HCT116 (cell line): ENCODE data around the gene FAM81B. TPM values are rescaled to one million over a fixed set of nuclear protein-coding genes. Genes with fewer than 3 reads are reported as not detected.
A peak's percentile ranks its signal among the peaks of the same experiment; 100 is the strongest.

Experiments used
- ATAC-seq: fragments of 200-7000 bp; cut with Tn5 transposase; 2 replicates; pipeline ENCODE4 v1.9.1; 2020; ENCODE audit warnings: mild to moderate bottlenecking, moderate library complexity
- BruUV-seq: library from RNA; stranded (reverse); fragments of 400-500 nt; replicated peaks from 2 replicates; lab custom pipeline; 2021; lab: Mats Ljungman, UMichigan
- CTCF ChIA-PET: fragments of 300-600 bp; sonication (Branson Sonifier 250); formaldehyde crosslinking; loops from one replicate; lab custom pipeline; 2021; ENCODE audit warnings: antibody characterized with exemption; lab: Charles Lee
- POLR2A ChIA-PET: fragments of 300-600, 350-600 bp; sonication (Branson Sonifier 250); formaldehyde crosslinking; loops from one replicate; lab custom pipeline; 2021; ENCODE audit warnings: antibody characterized with exemption; lab: Charles Lee
- RAD21 ChIA-PET, 2 experiments: fragments of 300-600 bp; sonication (Branson Sonifier 250); formaldehyde crosslinking; loops; one replicate each; lab custom pipeline; 2023; ENCODE audit warnings: low total read pairs in 2 of 2; ENCODE audit not compliant: uncharacterized antibody in 2 of 2, unreplicated experiment in 2 of 2, low non-redundant PET in 1 of 2; lab: Charles Lee
- DNase-seq: peaks from one replicate; pipeline ENCODE4 v3.0.0-alpha.2; 2010; ENCODE audit warnings: low read depth, low spot score
- H2AFZ ChIP-seq: fragments of 200-600 bp; shearing (Covaris generic), sonication (generic); 2 replicates; pipeline ENCODE4 v1.6.1; 2017; ENCODE audit warnings: low read depth, mixed run types, mixed read lengths, antibody characterized with exemption, low read length; ENCODE audit not compliant: poor library complexity, severe bottlenecking
- H3K27ac ChIP-seq: 2 replicates; pipeline ENCODE4 v1.5.1; 2012; ENCODE audit warnings: low read depth, low read length
- H3K27me3 ChIP-seq: fragments of 200-600 bp; sonication (generic); 2 replicates; pipeline ENCODE4 v1.6.1; 2016; ENCODE audit warnings: mixed run types, low read length, mixed read lengths; ENCODE audit not compliant: insufficient read depth
- H3K36me3 ChIP-seq, 2 experiments: fragments of 200-500 bp in 1 of 2; fragments of 200-600 bp in 1 of 2; sonication (Bioruptor generic) in 1 of 2; sonication (generic) in 1 of 2; 2 replicates each; pipeline versions ENCODE4 v1.5.1 to v1.6.1; 2014 to 2016; ENCODE audit warnings: low read length in 2 of 2, inconsistent platforms in 1 of 2, mixed read lengths in 1 of 2, mixed run types in 1 of 2; ENCODE audit not compliant: insufficient read depth in 2 of 2, control insufficient read depth in 1 of 2
- H3K4me1 ChIP-seq, 2 experiments: fragments of 200-600 bp in 1 of 2; sonication (generic) in 1 of 2; 2 replicates each; pipeline versions ENCODE4 v1.5.1 to v1.6.1; 2012 to 2017; ENCODE audit warnings: low read length in 2 of 2, inconsistent platforms in 1 of 2, mild to moderate bottlenecking in 1 of 2, mixed read lengths in 1 of 2, mixed run types in 1 of 2, moderate library complexity in 1 of 2; ENCODE audit not compliant: insufficient read depth in 2 of 2, control insufficient read depth in 1 of 2
- H3K4me2 ChIP-seq: fragments of 200-600 bp; sonication (generic); 2 replicates; pipeline ENCODE4 v1.6.1; 2017; ENCODE audit warnings: mixed run types, low read length, mixed read lengths
- H3K4me3 ChIP-seq, 2 experiments: fragments of 200-600 bp in 1 of 2; sonication (generic) in 1 of 2; replicated peaks in 1 of 2; 2 replicates each; pipeline ENCODE4 v1.5.1; 2011 to 2016; ENCODE audit warnings: low read length in 2 of 2, control low read depth in 1 of 2, low read depth in 1 of 2, mild to moderate bottlenecking in 1 of 2, mixed read lengths in 1 of 2, mixed run types in 1 of 2
- H3K79me2 ChIP-seq: fragments of 200-600 bp; sonication (generic); 2 replicates; pipeline ENCODE4 v1.6.1; 2017; ENCODE audit warnings: mild to moderate bottlenecking, mixed run types, low read length, moderate library complexity, mixed read lengths; ENCODE audit not compliant: insufficient read depth
- H3K9ac ChIP-seq: fragments of 200-600 bp; sonication (generic); 2 replicates; pipeline ENCODE4 v1.6.1; 2016; ENCODE audit warnings: low read length, mixed read lengths
- H3K9me2 ChIP-seq: fragments of 200-600 bp; sonication (generic), shearing (Covaris generic); 2 replicates; pipeline ENCODE4 v1.6.1; 2017; ENCODE audit warnings: mixed run types, mild to moderate bottlenecking, moderate library complexity; ENCODE audit not compliant: insufficient read depth
- H3K9me3 ChIP-seq, 2 experiments: fragments of 200-500 bp in 1 of 2; fragments of 200-600 bp in 1 of 2; sonication (Bioruptor generic) in 1 of 2; sonication (generic) in 1 of 2; 2 replicates each; pipeline ENCODE4 v1.6.1; 2014 to 2017; ENCODE audit warnings: low read length in 2 of 2, mixed read lengths in 2 of 2, inconsistent platforms in 1 of 2, low read depth in 1 of 2, mild to moderate bottlenecking in 1 of 2, mixed run types in 1 of 2, moderate library complexity in 1 of 2; ENCODE audit not compliant: control insufficient read depth in 1 of 2, insufficient read depth in 1 of 2
- H4K20me1 ChIP-seq: fragments of 200-600 bp; sonication (generic), shearing (Covaris generic); 2 replicates; pipeline ENCODE4 v1.6.1; 2017; ENCODE audit warnings: mixed run types, mild to moderate bottlenecking, moderate library complexity; ENCODE audit not compliant: insufficient read depth
- ATF3 ChIP-seq: IDR thresholded peaks from 2 replicates; pipeline ENCODE4 v1.6.1; 2012
- CBX3 ChIP-seq: IDR thresholded peaks from 2 replicates; pipeline ENCODE4 v1.6.1; 2012; ENCODE audit warnings: low read depth
- CTCF ChIP-seq, 3 experiments: fragments of 200-600 bp in 1 of 3; sonication (generic) in 1 of 3; IDR thresholded peaks in 2 of 3; conservative IDR thresholded peaks in 1 of 3; 2 replicates each; pipeline ENCODE4 v1.5.1; 2012 to 2017; ENCODE audit warnings: low read depth in 2 of 3, low read length in 2 of 3, antibody characterized with exemption in 1 of 3, borderline replicate concordance in 1 of 3, control low read depth in 1 of 3, mild to moderate bottlenecking in 1 of 3, mixed read lengths in 1 of 3, mixed run types in 1 of 3, moderate library complexity in 1 of 3; ENCODE audit not compliant: insufficient read depth in 1 of 3
- EGR1 ChIP-seq: IDR thresholded peaks from 2 replicates; pipeline ENCODE4 v1.6.1; 2012; ENCODE audit warnings: low read depth
- EZH2 ChIP-seq: fragments of 200-600 bp; sonication (generic); IDR thresholded peaks from 2 replicates; pipeline ENCODE4 v1.6.1; 2017; ENCODE audit warnings: antibody characterized with exemption, mixed run types
- EZH2phosphoT487 ChIP-seq: fragments of 200-600 bp; IDR thresholded peaks from 2 replicates; pipeline ENCODE4 v1.6.1; 2018; ENCODE audit warnings: antibody characterized with exemption, borderline replicate concordance
- FOSL1 ChIP-seq: IDR thresholded peaks from 2 replicates; pipeline ENCODE4 v1.6.1; 2012; ENCODE audit warnings: low read depth
- MAX ChIP-seq: IDR thresholded peaks from 2 replicates; pipeline ENCODE4 v1.6.1; 2012
- POLR2A ChIP-seq: IDR thresholded peaks from 2 replicates; pipeline ENCODE4 v1.7.0; 2011; ENCODE audit warnings: borderline replicate concordance; ENCODE audit not compliant: insufficient read depth, insufficient read length; ENCODE audit errors: extremely low read depth
- POLR2AphosphoS5 ChIP-seq: IDR thresholded peaks from 2 replicates; pipeline ENCODE4 v1.6.1; 2011; ENCODE audit warnings: mild to moderate bottlenecking, low read depth, low read length, moderate library complexity
- SIN3A ChIP-seq: IDR thresholded peaks from 2 replicates; pipeline ENCODE4 v1.6.1; 2012; ENCODE audit warnings: low read depth
- SP1 ChIP-seq: IDR thresholded peaks from 2 replicates; pipeline ENCODE4 v1.6.1; 2012; ENCODE audit warnings: low read depth
- SRF ChIP-seq: IDR thresholded peaks from 2 replicates; pipeline ENCODE4 v1.6.1; 2012; ENCODE audit warnings: low read depth
- TCF7L2 ChIP-seq: IDR thresholded peaks from 2 replicates; pipeline ENCODE4 v1.7.0; 2011; ENCODE audit warnings: borderline replicate concordance, inconsistent platforms; ENCODE audit not compliant: insufficient read depth, insufficient read length; ENCODE audit errors: extremely low read depth
- YY1 ChIP-seq: IDR thresholded peaks from 2 replicates; pipeline ENCODE4 v1.6.1; 2011; ENCODE audit warnings: low read length, low read depth, moderate library complexity, mild to moderate bottlenecking; ENCODE audit not compliant: insufficient replicate concordance; ENCODE audit errors: extremely low read depth
- ZBTB33 ChIP-seq: IDR thresholded peaks from 2 replicates; pipeline ENCODE4 v1.6.1; 2011; ENCODE audit warnings: mild to moderate bottlenecking, low read length, moderate library complexity; ENCODE audit not compliant: insufficient replicate concordance; ENCODE audit errors: extremely low read depth
- ZFX ChIP-seq: fragments of 450-650 bp; IDR thresholded peaks from 2 replicates; pipeline ENCODE4 v1.6.1; 2017
- ZNF274 ChIP-seq: fragments of 200-500 bp; sonication (Bioruptor generic); IDR thresholded peaks from 2 replicates; pipeline ENCODE4 v1.6.1; 2014; ENCODE audit warnings: mild to moderate bottlenecking, low read depth, low read length, inconsistent platforms
- intact Hi-C: fragments of 100-400 bp; cut with micrococcal nuclease; formaldehyde crosslinking; loops from 2 replicates; pipeline ENCODE4 v1.10.0; 2022
- total RNA-seq: library from RNA; stranded (reverse); gene quantifications from one replicate; pipeline ENCODE4 v1.2.1, GENCODE V29; 2021; ENCODE audit not compliant: unreplicated experiment
- TF ChIP-seq, protein P1 (sequence below): IDR thresholded peaks from 2 replicates; pipeline ENCODE4 v1.6.1; 2012; ENCODE audit warnings: low read depth

Gene FAM81B
- total RNA-seq, 1 experiment from 2014 or later = not detected

- no peaks in the 10 kb centered on the region for H3K36me3 ChIP-seq
- POLR2A ChIA-PET = no interaction called here
- RAD21 ChIA-PET = no interaction called here
- no TSS peak for BruUV-seq
- no peaks in the 10 kb centered on the region for H3K4me1 ChIP-seq
- H3K27me3 ChIP-seq = no peaks in the 10 kb centered on the region
- peak overlapping the region; percentile 55 for H2AFZ ChIP-seq
- no peaks in the 10 kb centered on the region for H3K79me2 ChIP-seq
- H3K4me3 ChIP-seq = no peak overlapping the region
- no peak overlapping the region for H3K4me2 ChIP-seq
- intact Hi-C loops = no loop called here
- CTCF ChIA-PET = no interaction called here
- no peaks in the 10 kb centered on the region for H3K9me2 ChIP-seq
- no peak for DNase-seq
- no peaks in the 10 kb centered on the region for H4K20me1 ChIP-seq
- no peak overlapping the region for H3K27ac ChIP-seq
- ATAC-seq = no peak
- H3K9ac ChIP-seq = no peak overlapping the region
- no peaks in the 10 kb centered on the region for H3K9me3 ChIP-seq
- no peak for TF ChIP-seq SRF
- TF ChIP-seq EZH2 = no peak
- no peak for TF ChIP-seq ZBTB33
- no peak for TF ChIP-seq TCF7L2
- no peak for TF ChIP-seq FOSL1
- TF ChIP-seq CTCF (IDR thresholded peaks at IDR 0.05 in 2 of 3, conservative IDR thresholded peaks at IDR 0.05 in 1 of 3; ENCODE audit: borderline replicate concordance in 1 of 3, insufficient read depth in 1 of 3, low read depth in 2 of 3, low read length in 2 of 3) = no peak
- TF ChIP-seq, protein P1, sequence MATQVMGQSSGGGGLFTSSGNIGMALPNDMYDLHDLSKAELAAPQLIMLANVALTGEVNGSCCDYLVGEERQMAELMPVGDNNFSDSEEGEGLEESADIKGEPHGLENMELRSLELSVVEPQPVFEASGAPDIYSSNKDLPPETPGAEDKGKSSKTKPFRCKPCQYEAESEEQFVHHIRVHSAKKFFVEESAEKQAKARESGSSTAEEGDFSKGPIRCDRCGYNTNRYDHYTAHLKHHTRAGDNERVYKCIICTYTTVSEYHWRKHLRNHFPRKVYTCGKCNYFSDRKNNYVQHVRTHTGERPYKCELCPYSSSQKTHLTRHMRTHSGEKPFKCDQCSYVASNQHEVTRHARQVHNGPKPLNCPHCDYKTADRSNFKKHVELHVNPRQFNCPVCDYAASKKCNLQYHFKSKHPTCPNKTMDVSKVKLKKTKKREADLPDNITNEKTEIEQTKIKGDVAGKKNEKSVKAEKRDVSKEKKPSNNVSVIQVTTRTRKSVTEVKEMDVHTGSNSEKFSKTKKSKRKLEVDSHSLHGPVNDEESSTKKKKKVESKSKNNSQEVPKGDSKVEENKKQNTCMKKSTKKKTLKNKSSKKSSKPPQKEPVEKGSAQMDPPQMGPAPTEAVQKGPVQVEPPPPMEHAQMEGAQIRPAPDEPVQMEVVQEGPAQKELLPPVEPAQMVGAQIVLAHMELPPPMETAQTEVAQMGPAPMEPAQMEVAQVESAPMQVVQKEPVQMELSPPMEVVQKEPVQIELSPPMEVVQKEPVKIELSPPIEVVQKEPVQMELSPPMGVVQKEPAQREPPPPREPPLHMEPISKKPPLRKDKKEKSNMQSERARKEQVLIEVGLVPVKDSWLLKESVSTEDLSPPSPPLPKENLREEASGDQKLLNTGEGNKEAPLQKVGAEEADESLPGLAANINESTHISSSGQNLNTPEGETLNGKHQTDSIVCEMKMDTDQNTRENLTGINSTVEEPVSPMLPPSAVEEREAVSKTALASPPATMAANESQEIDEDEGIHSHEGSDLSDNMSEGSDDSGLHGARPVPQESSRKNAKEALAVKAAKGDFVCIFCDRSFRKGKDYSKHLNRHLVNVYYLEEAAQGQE = no peak
- no peak for TF ChIP-seq POLR2A
- no peak for TF ChIP-seq ATF3
- no peak for TF ChIP-seq YY1
- no peak for TF ChIP-seq POLR2AphosphoS5
- no peak for TF ChIP-seq EGR1
- no peak for TF ChIP-seq EZH2phosphoT487
- no peak for TF ChIP-seq SIN3A
- no peak for TF ChIP-seq MAX
- TF ChIP-seq CBX3 = no peak
- TF ChIP-seq ZNF274 = no peak
- TF ChIP-seq SP1 = no peak
- TF ChIP-seq ZFX = no peak
- TF ChIP-seq, all 23 proteins: peak for 0
Observed at GRCh38 chr5:95392593-95393182, 1.5 kb downstream of the FAM81B start.
